Measurements from ENCODE around the gene PRSS2. TPM values are rescaled to one million over a fixed set of nuclear protein-coding genes. Genes with fewer than 3 reads are reported as not detected.
"Not testable (repeated sequence)": the region's sequence is repeated elsewhere in the genome, so short reads cannot be mapped to it uniquely, and the experiment has no call there.

PRSS2 gene
- total and polyA plus RNA-seq, 9 of the 15 experiments (the other 6 are each of a cell fraction or from before 2014, with no cell fraction given) = 1.3 to 23.9 (median 3.8) TPM

- CTCF ChIA-PET (ENCODE audit: low intra/inter-chr PET ratio); intact Hi-C loops (cut with micrococcal nuclease); H3K79me2 ChIP-seq (ENCODE audit: control insufficient read depth, insufficient read depth, low read length); H3K27ac ChIP-seq (ENCODE audit: extremely low read depth, low read depth, low read length); H2AFZ ChIP-seq (ENCODE audit: low read depth, low read length); FAIRE-seq; DNase-seq (ENCODE audit: extremely low read depth in 1 of 4, low spot score in 3 of 4); ATAC-seq; BruUV-seq (replicated peaks); H3K9me3 ChIP-seq (replicated peaks; ENCODE audit: control insufficient read depth, insufficient read depth, low read depth, low read length); H3K9me1 ChIP-seq (ENCODE audit: control insufficient read depth, insufficient read depth, low read length); H3K9ac ChIP-seq (ENCODE audit: insufficient read depth in 1 of 2, low read depth in 2 of 2, low read length in 2 of 2); H3K4me2 ChIP-seq (ENCODE audit: insufficient read depth, low read length); in situ Hi-C loops (cut with MboI); H3K4me3 ChIP-seq; H3K4me1 ChIP-seq (replicated peaks in 1 of 2; ENCODE audit: control insufficient read depth in 2 of 2, insufficient read depth in 2 of 2, low read length in 2 of 2); H4K20me1 ChIP-seq (replicated peaks; ENCODE audit: control insufficient read depth, insufficient read depth, low read length); H3K36me3 ChIP-seq (ENCODE audit: control insufficient read depth, insufficient read depth, low read length); POLR2A ChIA-PET: not testable (repeated sequence)
- WGBS (ENCODE audit: insufficient coverage, low coverage, missing lambda C conversion rate) = under 1% methylated on average over 14 of the region's 14 CpGs
- peaks cover 3 to 31% of the 10 kb centered on the region in 2 experiments; a peak in 4 of 5 replicates for H3K27me3 ChIP-seq (ENCODE audit: control insufficient read depth in 2 of 2, insufficient read depth in 2 of 2, low read length in 2 of 2)
These were observed 19.1 kb upstream of the PRSS2 start for GRCh38 chr7:142751526-142752175.

DNA sequence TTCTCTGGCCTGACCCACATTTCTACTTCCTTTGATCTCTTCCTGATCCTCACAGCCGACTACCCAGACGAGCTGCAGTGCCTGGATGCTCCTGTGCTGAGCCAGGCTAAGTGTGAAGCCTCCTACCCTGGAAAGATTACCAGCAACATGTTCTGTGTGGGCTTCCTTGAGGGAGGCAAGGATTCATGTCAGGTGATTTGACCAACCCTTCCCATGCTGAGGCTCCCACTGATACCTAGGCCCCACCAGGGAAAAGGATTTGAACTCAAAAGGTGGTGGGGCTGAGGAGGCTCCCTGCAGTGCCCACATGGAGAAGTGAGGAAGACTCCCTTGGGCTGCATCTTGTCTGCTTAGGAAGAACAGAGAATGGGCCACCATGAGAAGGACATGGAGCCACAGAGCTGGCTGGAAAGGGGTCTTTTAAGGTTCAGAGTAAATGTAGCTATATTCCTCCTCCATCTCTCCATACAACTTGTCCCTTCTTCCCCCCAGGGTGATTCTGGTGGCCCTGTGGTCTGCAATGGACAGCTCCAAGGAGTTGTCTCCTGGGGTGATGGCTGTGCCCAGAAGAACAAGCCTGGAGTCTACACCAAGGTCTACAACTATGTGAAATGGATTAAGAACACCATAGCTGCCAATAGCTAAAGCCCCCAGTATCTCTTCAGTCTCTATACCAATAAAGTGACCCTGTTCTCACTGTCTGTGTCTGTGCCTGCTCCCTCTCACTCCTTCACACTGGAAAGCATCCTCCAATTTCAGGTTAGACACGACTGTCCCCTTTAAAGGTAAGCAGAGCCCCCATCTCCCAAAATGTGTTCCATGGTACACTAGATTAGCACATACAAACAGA, 18.2 kb upstream of the PRSS2 start:
- BruUV-seq (replicated peaks) = no TSS peak
- Histone ChIP-seq H3K36me3 (ENCODE audit: control insufficient read depth, insufficient read depth, low read length) (no peaks in the 10 kb centered on the region), H3K27me3 (ENCODE audit: control insufficient read depth in 2 of 2, insufficient read depth in 2 of 2, low read length in 2 of 2) (peaks cover 3 to 31% of the 10 kb centered on the region in 2 experiments; a peak in 4 of 5 replicates), H3K4me3 (no peak overlapping the region), H3K9me1 (ENCODE audit: control insufficient read depth, insufficient read depth, low read length) (no peaks in the 10 kb centered on the region), H3K9me3 (replicated peaks; ENCODE audit: control insufficient read depth, insufficient read depth, low read depth, low read length) (no peaks in the 10 kb centered on the region), H4K20me1 (replicated peaks; ENCODE audit: control insufficient read depth, insufficient read depth, low read length) (no peaks in the 10 kb centered on the region), H3K9ac (ENCODE audit: insufficient read depth in 1 of 2, low read depth in 2 of 2, low read length in 2 of 2) (no peak overlapping the region), H3K4me1 (replicated peaks in 1 of 2; ENCODE audit: control insufficient read depth in 2 of 2, insufficient read depth in 2 of 2, low read length in 2 of 2) (no peaks in the 10 kb centered on the region), H3K79me2 (ENCODE audit: control insufficient read depth, insufficient read depth, low read length) (no peaks in the 10 kb centered on the region), H3K4me2 (ENCODE audit: insufficient read depth, low read length) (no peak overlapping the region), H3K27ac (ENCODE audit: extremely low read depth, low read depth, low read length) (no peak overlapping the region), H2AFZ (ENCODE audit: low read depth, low read length) (no peak overlapping the region)
- TF ChIP-seq RB1 (IDR thresholded peaks at IDR 0.05; ENCODE audit: low read depth) = no peak
- TF ChIP-seq TSC22D4 (tag; IDR thresholded peaks at IDR 0.05) = no peak
- FAIRE-seq (peak; percentile 15), ATAC-seq (no peak), DNase-seq (ENCODE audit: extremely low read depth in 1 of 4, low spot score in 3 of 4) (no peak)
- POLR2A ChIA-PET = interaction anchor here (0.6 kb wide), 1 partner anchor 64 kb away, joined by 3 read pairs; no protein-coding TSS in a partner anchor
- WGBS (ENCODE audit: insufficient coverage, low coverage, missing lambda C conversion rate) = 0% methylated on average over 3 of the region's 3 CpGs
- CTCF ChIA-PET (ENCODE audit: low intra/inter-chr PET ratio) = no interaction called here
- intact Hi-C loops (cut with micrococcal nuclease) = no loop called here
- in situ Hi-C loops (cut with MboI) = no loop called here

All from K562 (cell line).